SIG-M5 treated with dmso at 0.1 percent for 504 hours (cell line): ENCODE results near the gene SETD1A.
"Not testable (repeated sequence)": the region's sequence is repeated elsewhere in the genome, so short reads cannot be mapped to it uniquely, and the experiment has no call there.

Experiments used
- DNase-seq: peaks from one replicate; lab custom pipeline; 2025; ENCODE audit not compliant: unreplicated experiment; lab: John Stamatoyannopoulos, UW

Gene SETD1A

DNA sequence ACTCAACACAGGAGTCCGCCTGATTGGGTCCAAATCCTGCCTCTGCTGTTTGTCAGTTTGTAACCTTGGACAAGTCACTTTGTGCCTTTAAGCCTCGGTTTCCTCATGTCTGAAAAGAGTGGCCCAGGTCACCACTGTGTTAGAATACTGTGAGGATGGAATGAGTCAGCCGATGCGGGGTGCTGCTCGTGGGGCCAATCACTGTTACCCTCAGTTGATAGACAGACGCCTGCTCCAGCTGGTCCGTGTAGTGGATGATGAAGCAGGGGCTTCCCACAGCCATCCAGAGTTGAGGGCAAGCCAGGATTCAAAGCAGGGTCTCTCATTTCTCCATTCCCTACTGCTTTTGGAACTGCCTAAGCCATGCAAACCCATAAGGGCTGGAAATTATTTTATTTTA, 28.4 kb upstream of the SETD1A start:
- DNase-seq: no peak

DNA sequence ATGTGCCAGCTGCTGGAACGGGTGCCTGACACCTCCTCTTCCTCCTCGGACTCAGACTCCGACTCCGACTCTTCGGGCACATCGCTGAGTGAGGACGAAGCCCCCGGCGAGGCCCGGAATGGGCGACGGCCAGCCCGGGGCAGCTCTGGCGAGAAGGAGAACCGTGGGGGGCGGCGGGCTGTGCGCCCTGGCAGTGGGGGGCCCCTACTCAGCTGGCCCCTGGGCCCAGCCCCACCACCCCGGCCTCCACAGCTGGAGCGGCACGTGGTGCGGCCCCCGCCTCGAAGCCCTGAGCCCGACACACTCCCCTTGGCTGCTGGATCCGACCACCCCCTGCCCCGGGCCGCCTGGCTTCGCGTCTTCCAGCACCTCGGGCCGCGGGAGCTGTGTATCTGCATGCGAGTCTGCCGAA, 27.4 kb upstream of the SETD1A start:
- no peak for DNase-seq

DNA sequence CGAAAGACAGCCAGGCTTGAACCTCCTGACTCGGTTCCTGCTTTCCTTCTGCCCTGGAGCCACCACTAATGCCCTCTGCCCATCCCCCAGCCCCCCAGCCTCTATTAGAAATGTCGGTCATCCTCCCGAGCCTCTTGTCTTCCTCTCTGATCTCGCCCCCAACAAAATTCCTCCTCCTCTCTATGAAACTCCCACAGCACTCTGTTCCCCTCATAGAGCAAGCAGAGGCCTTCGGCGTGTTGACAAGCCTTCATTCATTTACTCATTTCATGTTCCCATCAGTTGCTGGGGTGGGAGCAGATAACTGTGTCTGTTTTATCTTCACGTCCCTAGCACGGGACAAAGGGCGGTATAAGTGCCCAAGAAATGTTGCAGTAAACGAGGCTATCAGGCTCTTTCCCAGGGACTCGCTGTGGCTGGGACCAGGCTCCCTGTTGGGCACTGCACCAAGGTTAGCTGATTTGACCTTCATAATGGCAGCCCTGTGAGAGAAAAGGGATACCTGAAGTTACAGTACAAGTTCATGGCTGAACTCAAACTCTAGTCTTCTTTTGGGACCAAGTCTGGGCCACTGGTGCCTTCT, 26.4 kb upstream of the SETD1A start:
- DNase-seq: no peak

DNA sequence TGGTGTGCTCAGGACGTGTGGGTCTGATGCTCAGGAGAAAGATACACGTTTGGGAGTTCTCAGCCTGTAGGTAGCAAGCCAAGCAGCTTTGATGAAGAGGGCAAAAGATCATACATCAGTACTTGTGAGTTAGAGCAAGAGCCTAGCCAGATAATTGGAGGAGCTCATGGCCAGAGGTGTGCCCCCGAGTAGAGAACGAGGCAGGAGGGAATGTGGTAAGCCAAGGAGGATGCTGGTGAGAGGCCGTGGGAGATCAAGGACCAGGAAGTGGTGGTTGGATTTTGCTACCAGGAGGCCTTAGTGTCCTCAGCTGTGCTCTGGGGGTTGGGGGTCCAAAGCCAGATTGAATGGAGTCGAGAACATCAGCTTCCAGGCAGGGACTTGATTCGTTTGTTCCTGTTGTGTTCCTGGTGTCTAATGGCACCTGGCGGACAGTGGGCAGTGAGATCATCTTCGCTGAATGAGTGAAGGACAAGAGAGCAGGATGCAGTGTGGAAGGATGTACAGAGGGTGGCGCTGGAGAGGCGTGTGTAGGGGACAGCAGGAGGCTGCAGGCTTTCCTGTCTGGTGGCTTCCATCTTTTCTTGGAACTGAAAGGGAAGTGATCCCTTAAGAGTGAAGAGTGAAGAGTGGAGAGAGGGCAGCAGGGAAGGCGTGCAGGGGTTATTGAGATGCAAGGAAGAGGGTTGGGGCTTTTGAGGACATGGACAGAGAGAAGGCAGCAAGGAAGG, 22.6 kb upstream of the SETD1A start:
- peak; percentile 63 for DNase-seq

DNA sequence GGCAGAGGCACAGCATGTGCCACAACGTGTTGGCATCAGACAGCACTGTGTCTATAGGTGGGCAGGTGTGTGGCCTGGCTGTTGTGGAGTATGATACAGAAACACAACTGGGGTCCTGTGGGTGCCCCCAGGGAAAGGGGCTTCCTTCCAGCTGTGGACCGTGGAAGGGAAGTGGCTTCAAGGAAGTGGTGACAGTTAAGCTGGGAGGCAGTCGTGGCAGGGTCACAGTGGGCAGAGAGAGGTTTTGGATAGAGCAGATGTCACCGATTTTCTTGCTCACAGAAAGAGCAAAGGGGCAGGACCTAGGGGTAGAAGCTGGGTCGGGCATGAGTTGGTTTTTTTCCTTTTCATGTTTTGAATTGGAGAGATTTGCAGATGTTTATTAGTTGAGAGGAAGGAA, 19.9 kb upstream of the SETD1A start:
- DNase-seq: no peak

DNA sequence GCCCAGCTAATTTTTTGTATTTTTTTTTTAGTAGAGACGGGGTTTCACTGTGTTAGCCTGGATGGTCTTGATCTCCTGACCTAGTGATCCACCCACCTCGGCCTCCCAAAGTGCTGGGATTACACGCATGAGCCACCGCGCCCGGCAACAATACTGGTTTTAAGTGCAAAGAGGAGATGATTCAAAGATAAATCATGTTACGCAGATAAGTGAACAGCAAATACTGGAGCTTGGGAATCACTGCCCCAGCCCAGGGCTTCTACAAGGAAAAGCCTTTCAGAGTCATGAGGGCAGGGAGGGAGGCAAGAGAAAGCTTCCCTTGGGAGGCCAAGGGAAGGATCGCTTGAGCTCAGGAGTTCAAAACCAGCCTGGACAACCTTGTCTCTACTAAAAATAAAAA, 18.0 kb upstream of the SETD1A start:
- DNase-seq: not testable (repeated sequence)

DNA sequence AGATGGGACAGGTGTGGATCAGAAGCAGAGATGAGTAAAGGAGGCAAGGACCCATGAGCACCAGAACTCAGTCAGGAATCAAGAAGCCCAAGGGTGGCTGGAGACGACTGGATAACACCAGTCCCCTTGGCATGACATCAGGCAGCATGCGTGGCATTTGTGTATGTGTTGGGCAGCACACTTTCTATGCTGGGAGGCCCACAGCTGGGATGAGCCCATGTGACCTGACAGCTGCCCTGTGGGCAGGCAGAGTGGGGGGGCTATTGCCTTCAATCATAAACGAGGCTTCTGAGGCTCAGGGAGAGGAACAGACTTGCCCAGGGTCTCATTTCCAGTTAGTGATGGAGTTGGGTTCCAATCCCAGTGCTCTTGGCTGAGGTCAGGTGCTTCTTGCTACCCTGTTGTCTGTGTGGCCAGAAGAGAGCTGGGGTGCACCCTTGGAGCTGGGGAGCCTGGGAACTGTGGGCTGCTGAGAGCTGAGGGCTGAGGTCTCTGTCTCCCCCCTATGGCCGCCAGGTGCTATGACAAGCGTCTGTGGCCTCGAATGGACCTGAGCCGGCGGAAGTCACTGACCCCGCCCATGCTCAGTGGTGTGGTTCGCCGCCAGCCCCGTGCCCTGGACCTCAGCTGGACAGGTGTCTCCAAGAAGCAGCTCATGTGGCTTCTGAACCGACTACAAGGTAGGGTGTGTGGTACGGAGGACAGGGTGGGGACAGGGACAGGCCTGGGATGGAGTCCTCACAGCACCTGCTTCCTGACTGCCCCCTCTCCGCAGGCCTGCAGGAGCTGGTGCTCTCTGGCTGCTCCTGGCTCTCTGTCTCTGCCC, 15.7 kb upstream of the SETD1A start:
- peak; percentile 59 for DNase-seq

DNA sequence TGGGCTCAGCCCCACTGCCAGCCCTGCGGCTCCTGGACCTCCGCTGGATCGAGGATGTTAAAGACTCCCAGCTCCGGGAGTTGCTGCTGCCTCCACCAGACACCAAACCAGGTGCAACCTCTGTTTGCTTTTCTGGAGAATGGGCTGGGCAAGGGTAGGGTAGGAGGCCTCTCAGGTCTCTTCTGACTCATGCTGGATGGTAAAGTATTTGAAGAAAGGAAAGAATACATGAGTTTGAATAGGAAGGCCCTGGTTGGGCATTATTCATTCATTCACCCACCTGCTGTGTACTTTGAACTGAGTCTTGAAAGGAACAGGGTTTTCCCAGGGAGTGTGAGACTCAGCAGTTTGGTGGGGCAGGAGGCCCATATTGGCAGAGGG, 15.1 kb upstream of the SETD1A start:
- DNase-seq: no peak

DNA sequence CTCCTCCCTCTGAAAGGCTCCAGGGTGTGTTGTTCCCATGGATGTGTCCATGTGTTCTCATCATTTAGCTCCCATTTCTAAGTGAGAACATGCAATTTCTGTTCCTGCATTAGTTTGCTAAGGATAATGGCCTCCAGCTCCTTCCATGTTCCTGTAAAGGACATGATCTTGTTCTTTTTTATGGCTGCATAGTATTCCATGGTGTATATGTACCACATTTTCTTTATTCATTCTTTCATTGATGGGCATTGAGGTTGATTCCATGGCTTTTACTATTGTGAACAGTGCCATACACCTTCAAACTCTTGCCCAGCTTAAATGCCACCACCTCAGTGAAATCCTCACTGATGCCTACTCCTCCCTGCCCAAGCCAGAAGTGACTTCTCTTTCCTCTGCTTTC, 13.2 kb upstream of the SETD1A start:
- no peak for DNase-seq

DNA sequence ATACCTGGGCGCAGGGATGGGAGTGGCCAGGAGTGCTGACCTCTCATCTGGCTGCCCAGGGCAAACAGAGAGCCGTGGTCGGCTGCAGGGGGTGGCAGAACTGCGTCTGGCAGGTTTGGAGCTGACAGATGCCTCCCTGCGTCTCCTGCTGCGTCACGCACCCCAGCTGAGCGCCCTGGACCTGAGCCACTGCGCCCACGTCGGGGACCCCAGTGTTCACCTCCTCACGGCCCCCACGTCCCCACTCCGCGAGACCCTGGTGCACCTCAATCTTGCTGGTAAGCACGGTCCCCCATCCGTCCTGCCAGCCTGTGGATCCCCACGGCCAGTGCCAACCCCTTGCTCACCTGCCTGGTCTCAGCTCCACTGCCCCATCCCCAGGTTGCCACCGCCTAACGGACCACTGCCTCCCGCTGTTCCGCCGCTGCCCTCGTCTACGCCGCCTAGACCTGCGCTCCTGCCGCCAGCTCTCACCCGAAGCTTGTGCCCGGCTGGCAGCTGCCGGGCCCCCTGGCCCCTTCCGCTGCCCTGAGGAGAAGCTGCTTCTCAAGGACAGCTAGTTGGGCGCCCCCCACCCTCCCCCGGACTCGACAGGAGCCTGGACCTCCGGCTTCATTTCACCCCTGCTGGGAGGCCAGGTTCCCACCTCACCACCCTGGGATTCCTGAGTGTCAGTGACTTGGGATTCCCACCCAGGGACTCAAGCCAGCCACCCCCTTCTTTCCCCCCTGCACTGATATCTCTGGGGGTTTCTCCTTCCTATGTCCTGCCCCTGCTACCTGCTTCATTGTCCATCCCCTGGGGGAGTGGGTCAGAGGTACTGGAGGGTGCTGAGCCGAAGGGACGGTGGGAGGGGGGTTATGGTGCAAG, 10.6 kb upstream of the SETD1A start:
- DNase-seq: no peak

DNA sequence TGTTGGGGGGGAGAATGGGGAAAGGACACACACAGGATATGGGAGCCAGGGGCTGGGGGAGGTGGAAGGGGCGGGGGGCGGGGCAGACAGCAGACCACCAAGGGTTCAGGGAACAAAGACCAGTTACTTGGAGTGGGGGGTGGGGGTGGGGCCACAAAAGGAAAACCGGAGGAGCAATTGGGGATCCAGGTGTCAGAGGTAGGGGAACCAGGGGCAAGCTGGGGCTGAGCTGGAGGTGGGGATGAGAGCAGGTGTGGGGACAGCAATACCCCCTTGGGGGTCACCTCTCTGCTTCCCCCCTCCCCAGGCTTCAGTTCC, 10.1 kb upstream of the SETD1A start:
- DNase-seq: no peak

DNA sequence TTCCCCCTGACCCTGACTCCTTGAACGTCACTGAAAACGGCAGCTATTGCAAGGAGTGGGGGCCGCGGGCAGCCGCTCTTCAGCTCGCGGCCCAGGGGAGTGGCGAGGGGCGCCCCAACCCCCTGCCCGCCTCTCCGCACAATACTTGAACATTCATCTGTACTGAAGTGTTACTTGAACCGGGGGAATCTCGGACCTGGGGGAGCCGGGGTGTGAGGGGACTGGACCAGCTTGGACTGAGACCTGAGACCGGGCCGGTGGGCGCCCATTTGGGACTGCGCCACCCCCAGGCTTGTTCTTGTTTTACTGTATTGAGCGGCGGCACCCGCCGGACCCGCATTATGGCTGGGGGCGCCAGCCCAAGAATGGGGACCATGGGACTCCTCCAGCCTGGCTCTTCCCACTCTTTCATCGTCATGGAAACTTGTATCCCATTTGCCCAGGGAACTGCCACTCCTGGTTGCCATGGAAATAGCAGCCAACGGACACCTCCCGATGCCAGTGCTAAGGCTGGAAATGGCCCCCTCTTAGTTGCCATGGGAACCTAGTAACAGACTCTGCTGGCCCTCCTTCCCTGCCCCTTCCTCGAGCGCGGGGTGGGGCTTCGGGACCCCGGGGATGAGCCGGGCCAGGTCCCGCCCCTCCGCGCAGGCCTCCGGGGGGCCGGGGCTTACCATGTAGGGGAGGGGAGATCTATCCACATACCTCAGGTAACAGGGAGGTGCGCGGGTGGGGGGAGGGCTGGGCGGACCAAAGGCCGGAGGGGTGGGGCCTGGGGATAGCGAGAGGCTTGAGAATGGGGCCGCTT, 9.5 kb upstream of the SETD1A start:
- peak; percentile 56 for DNase-seq

DNA sequence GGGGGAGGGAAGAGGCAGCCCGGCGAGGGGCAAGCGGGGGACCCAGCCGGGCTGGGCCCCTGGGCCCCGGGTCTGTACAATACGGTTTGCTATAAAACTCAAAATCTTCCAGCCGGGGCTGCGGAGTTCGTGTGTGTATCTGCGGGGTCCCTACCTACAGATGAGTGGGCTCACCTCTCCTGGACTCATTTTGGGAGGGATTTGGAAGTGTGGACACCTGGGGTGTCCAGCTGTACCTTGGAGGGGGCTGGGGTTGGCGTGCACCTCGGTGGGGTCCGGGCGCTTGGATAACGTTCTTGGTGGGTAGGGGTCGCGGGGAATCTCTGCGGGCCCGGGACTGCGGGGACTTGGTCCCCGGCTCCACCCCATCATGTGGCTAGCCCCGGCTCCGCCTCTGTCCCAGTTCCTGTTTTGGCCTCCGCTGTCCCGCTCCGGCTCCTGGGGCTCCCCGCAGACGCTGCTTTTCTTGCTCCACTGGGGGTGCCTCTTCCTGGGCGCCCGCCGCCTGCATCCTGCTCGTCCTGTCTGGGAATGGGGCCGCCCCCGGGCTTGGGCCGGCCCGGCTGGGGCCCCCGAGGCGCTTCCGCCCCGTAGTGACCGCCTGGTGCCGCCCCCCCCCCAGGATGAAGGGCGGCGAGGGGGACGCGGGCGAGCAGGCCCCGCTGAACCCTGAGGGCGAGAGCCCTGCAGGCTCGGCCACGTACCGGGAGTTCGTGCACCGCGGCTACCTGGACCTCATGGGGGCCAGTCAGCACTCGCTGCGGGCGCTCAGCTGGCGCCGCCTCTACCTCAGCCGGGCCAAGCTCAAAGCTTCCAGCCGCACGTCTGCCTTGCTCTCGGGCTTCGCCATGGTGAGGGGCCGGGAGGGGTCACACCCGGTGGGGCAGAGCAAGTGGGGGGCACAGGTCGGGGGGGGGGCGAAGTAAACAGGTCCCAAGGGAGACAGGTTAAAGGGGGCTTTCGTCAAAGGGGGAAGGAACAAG, 8.6 kb upstream of the SETD1A start, which contains the start of gene ORAI3:
TSS of gene ORAI3 (plus strand) at position 402 of the 983 bp plus-strand sequence. CDS start at position 624, 222 bp downstream.
- peak; percentile 88 for DNase-seq

DNA sequence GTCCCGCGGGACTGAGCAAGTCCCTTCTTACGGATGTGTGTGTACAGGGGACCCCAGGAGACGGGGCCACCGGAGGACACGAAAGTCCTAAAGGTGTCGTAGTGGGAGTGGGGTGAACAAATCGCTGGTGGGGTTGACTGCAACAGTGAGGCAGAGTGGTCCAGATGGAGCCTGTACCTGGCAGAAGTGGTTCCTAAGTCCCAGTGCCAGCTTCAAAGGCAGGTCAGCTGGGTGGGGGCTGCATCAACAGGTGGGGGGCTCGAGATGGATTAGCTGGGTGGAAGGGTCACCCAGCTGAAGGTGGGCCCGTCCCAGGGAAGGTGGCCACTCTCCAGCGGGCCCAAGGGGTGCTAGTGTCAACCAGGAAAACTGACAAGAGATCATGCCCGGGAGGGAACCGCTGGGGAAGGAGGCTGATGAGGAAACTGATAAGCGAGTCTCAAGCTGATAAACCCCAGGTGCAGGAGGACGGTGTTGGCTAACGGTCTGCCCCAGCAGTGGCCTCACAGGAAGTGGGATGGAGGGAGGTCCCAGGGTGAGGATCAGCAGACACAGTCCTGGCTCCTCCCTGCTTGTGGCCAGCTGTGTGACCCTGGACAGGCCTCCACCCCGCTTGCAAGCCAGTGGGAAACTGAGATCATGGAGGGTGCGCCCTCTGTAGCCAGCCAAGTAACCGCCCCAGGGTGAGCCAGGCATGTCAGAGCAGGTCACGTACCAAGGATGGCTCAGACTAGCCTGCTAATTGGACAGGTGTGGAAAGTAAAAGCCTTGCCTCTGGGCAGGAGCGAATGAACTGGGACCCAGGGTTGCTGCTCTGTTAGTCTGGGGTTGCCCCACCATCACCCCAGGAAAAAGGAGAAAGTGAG, 7.7 kb upstream of the SETD1A start:
- peak; percentile 84 for DNase-seq

DNA sequence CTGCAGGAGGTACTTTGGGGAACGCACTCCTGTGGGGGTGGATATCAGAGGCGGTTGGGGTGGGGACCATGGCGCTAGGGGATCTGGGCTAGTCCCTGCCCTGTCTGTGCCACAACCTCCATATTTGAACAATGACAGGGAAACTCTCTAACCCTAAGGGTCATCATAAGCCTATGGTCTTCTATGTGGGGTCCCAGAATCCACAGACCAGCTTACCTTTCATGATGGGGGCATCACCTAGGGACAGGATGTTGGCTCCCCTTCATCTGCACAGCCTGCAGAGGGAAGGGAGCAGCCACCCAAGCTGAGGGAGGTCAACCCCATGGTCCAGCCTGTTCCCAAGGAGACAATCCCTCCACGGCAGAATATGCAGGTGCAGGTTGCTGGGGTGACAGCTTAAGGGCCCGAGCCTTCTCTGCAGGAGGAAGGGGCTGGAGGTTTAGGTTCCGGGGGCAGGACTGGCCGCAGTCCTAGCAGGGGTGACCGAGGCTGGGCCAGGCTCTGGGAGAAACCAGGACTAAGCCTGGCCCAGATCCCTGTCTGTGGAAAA, 7.0 kb upstream of the SETD1A start:
- DNase-seq: no peak

DNA sequence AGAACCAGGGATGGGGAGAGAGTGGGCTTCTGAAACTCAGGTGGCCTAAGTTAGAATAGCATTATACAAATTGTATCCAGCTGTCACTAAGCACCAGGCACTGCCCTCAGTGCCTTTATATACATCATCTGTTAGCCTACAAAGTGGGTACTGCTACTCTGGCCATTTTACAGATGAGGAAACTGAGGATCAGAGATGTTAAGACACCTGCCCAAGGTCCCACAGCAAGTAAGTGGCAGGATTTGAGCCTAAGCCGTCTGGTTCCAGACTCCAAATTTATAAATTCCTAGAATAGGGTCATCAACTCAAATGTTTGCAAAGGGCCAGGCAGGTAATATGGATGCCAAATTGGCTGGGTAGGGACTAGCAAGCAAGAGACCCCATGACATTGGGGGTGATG, 6.4 kb upstream of the SETD1A start:
- DNase-seq: no peak

DNA sequence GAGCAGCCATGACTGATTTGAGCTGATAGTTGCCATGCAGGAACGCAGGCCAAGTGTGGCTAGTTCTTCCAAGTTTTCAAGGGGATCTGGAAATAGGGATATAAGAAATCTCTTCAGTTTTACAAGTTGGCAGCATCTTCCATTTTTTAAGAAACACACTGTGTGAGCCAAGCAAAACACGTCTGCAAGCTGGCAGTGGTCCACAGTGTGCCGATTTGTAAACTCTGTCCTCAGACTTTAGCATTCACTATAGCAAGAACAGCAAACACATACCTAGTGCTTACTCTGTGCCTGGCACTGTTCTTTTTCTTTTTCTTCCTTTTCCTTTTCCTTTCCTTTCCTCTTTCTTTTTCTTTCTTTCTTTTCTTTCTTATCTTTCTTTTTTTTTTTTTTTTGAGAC, 5.8 kb upstream of the SETD1A start:
- DNase-seq: no peak

DNA sequence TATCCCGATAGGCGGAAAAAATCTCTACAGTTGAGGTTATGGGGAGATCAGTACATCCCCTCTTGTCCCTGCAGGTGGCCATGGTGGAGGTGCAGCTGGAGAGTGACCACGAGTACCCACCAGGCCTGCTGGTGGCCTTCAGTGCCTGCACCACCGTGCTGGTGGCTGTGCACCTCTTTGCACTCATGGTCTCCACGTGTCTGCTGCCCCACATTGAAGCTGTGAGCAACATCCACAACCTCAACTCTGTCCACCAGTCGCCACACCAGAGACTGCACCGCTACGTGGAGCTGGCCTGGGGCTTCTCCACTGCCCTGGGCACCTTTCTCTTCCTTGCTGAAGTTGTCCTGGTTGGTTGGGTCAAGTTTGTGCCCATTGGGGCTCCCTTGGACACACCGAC, 4.4 kb upstream of the SETD1A start:
- DNase-seq: no peak
